Right kidney (tissue), 9 donors: Measurements from ENCODE around the gene VILL.

Source experiments
- DNase-seq: peaks from one replicate; pipeline ENCODE4 v3.0.0-alpha.2; 2016
- long read RNA-seq, 8 donors: transcript quantifications; one replicate each; lab custom pipeline, GENCODE V29; 2026

VILL gene
- long read RNA-seq, donor 1: 0 reads
- long read RNA-seq, donor 2: 0 reads
- long read RNA-seq, donor 3: 0 reads
- long read RNA-seq, donor 4: 0 reads
- long read RNA-seq, donor 5: 0 reads
- long read RNA-seq, donor 6: 0 reads
- long read RNA-seq, donor 7, partial matches to known transcripts: 0 of 1 reads
- long read RNA-seq, donor 7, other reads (novel, unspliced or antisense): 0 of 1 reads
- long read RNA-seq, donor 8, partial matches to known transcripts: 0 of 2 reads
- long read RNA-seq, donor 8, other reads (novel, unspliced or antisense): 0 of 2 reads

GRCh38 chr3:37990527-37990926 lies at the start of gene VILL:
TSS of gene VILL (plus strand) at chr3:37990786. CDS start at chr3:37993673, 2,887 bp downstream.
- DNase-seq: no peak

- no peak for DNase-seq
Measured at GRCh38 chr3:37941608-37942508, 48.7 kb upstream of the VILL start.

- no peak for DNase-seq
Measured at GRCh38 chr3:37942646-37943045, 47.9 kb upstream of the VILL start.

- no peak for DNase-seq
Measured at GRCh38 chr3:37943126-37943525, 47.5 kb upstream of the VILL start.

- DNase-seq: no peak
Measured at GRCh38 chr3:37943631-37944314, 46.8 kb upstream of the VILL start.

GRCh38 chr3:37944391-37944842 lies 46.2 kb upstream of the VILL start:
- DNase-seq: no peak

- no peak for DNase-seq
Measured at GRCh38 chr3:37945156-37945806, 45.3 kb upstream of the VILL start.

GRCh38 chr3:37945807-37946530 lies 44.6 kb upstream of the VILL start:
- peak; percentile 48 for DNase-seq

- no peak for DNase-seq
Measured at GRCh38 chr3:37946531-37946889, 44.1 kb upstream of the VILL start.

GRCh38 chr3:37949866-37950265 lies 40.7 kb upstream of the VILL start:
- no peak for DNase-seq

GRCh38 chr3:37952564-37952963 lies 38.0 kb upstream of the VILL start:
- DNase-seq: no peak

GRCh38 chr3:37953226-37953625 lies 37.4 kb upstream of the VILL start:
- DNase-seq: no peak

GRCh38 chr3:37953707-37954394 lies 36.7 kb upstream of the VILL start:
- no peak for DNase-seq

GRCh38 chr3:37954881-37955280 lies 35.7 kb upstream of the VILL start:
- no peak for DNase-seq

- DNase-seq: no peak
Measured at GRCh38 chr3:37955918-37956707, 34.5 kb upstream of the VILL start.

- DNase-seq: no peak
Measured at GRCh38 chr3:37956723-37957538, 33.7 kb upstream of the VILL start.

GRCh38 chr3:37957539-37957936 lies 33.0 kb upstream of the VILL start:
- DNase-seq: no peak

- DNase-seq: no peak
Measured at GRCh38 chr3:37961622-37962431, 28.8 kb upstream of the VILL start.

GRCh38 chr3:37963016-37963415 lies 27.6 kb upstream of the VILL start:
- no peak for DNase-seq
